ENCODE measurements around the gene SHKBP1.
"Not testable (repeated sequence)": the region's sequence is repeated elsewhere in the genome, so short reads cannot be mapped to it uniquely, and the experiment has no call there.

SHKBP1 gene

GRCh38 chr19:40555978-40556689 lies 20.5 kb upstream of the SHKBP1 start:
- DNase-seq: no peak

- DNase-seq: no peak
Observed at GRCh38 chr19:40556953-40557530, 19.6 kb upstream of the SHKBP1 start.

- DNase-seq: no peak
Observed at GRCh38 chr19:40559394-40559793, 17.3 kb upstream of the SHKBP1 start.

- no peak for DNase-seq
Observed at GRCh38 chr19:40560092-40560507, 16.6 kb upstream of the SHKBP1 start.

- no peak for DNase-seq
Observed at GRCh38 chr19:40561947-40562346, 14.7 kb upstream of the SHKBP1 start.

GRCh38 chr19:40564535-40564934 lies 12.1 kb upstream of the SHKBP1 start:
- DNase-seq: not testable (repeated sequence)

GRCh38 chr19:40565355-40565754 lies 11.3 kb upstream of the SHKBP1 start:
- DNase-seq: no peak

- no peak for DNase-seq
Observed at GRCh38 chr19:40565910-40566495, 10.7 kb upstream of the SHKBP1 start.

GRCh38 chr19:40567040-40567749 lies 9.5 kb upstream of the SHKBP1 start:
- peak in 2 of 4 experiments; percentile 43 for DNase-seq

GRCh38 chr19:40567750-40568494 lies 8.8 kb upstream of the SHKBP1 start:
- DNase-seq: peak in 2 of 4 experiments; percentile 32 to 49

- DNase-seq: peak; percentile 99 to 100 (median 99)
Observed at GRCh38 chr19:40570313-40571004, 6.2 kb upstream of the SHKBP1 start.

GRCh38 chr19:40571005-40571318 lies 5.7 kb upstream of the SHKBP1 start:
- DNase-seq: no peak

- no peak for DNase-seq
Observed at GRCh38 chr19:40571831-40572495, 4.7 kb upstream of the SHKBP1 start.

GRCh38 chr19:40575326-40575725 lies 1.3 kb upstream of the SHKBP1 start:
- DNase-seq: no peak

GRCh38 chr19:40576151-40576584 lies 505 bp upstream of the SHKBP1 start:
- DNase-seq: no peak

- peak; percentile 78 to 90 (median 88) for DNase-seq
Observed at GRCh38 chr19:40578442-40578908, 1.8 kb downstream of the SHKBP1 start.

GRCh38 chr19:40580619-40581018 lies 3.9 kb downstream of the SHKBP1 start:
- no peak for DNase-seq

- DNase-seq: no peak
Observed at GRCh38 chr19:40581531-40581930, 4.9 kb downstream of the SHKBP1 start.

- DNase-seq: no peak
Observed at GRCh38 chr19:40582467-40582866, 5.8 kb downstream of the SHKBP1 start.

GRCh38 chr19:40583283-40583682 lies 6.6 kb downstream of the SHKBP1 start:
- no peak for DNase-seq

GRCh38 chr19:40584007-40584406 lies 7.3 kb downstream of the SHKBP1 start:
- DNase-seq: no peak
